GM23248 (cell line): ENCODE measurements around the gene TALDO1. TPM values are rescaled to one million over a fixed set of nuclear protein-coding genes. Genes with fewer than 3 reads are reported as not detected.

Experiments used
- DNase-seq: peaks from one replicate; pipeline ENCODE4 v3.0.0-alpha.2; 2015
- H2AFZ ChIP-seq: fragments of 200-600 bp; sonication (generic); 2 replicates; pipeline ENCODE4 v1.6.1; 2016; ENCODE audit warnings: antibody characterized with exemption
- H3F3A ChIP-seq: fragments of 200-600 bp; sonication (generic); 2 replicates; pipeline ENCODE4 v1.6.1; 2016; ENCODE audit warnings: mild to moderate bottlenecking, antibody characterized with exemption, mixed run types; ENCODE audit not compliant: insufficient read depth
- H3K27ac ChIP-seq: fragments of 200-600 bp; sonication (generic); 2 replicates; pipeline ENCODE4 v1.5.1; 2016; ENCODE audit warnings: mild to moderate bottlenecking
- H3K27me3 ChIP-seq: fragments of 200-600 bp; sonication (generic); replicated peaks from 2 replicates; pipeline ENCODE4 v1.6.1; 2016; ENCODE audit warnings: mild to moderate bottlenecking; ENCODE audit not compliant: insufficient read depth
- H3K36me3 ChIP-seq: fragments of 200-600 bp; sonication (generic); 2 replicates; pipeline ENCODE4 v1.6.1; 2016; ENCODE audit warnings: low read depth, mild to moderate bottlenecking
- H3K4me1 ChIP-seq: fragments of 200-600 bp; sonication (generic); 2 replicates; pipeline ENCODE4 v1.6.1; 2016; ENCODE audit warnings: mild to moderate bottlenecking; ENCODE audit not compliant: insufficient read depth
- H3K4me2 ChIP-seq: fragments of 200-600 bp; sonication (generic); one replicate; pipeline ENCODE4 v1.6.1; 2016; ENCODE audit warnings: mild to moderate bottlenecking; ENCODE audit not compliant: unreplicated experiment
- H3K4me3 ChIP-seq: fragments of 200-600 bp; sonication (generic); 2 replicates; pipeline ENCODE4 v1.5.1; 2016; ENCODE audit warnings: mild to moderate bottlenecking
- H3K79me2 ChIP-seq: fragments of 200-600 bp; sonication (generic); 2 replicates; pipeline ENCODE4 v1.6.1; 2016; ENCODE audit warnings: mild to moderate bottlenecking; ENCODE audit not compliant: insufficient read depth
- H3K9ac ChIP-seq: fragments of 200-600 bp; sonication (generic); 2 replicates; pipeline ENCODE4 v1.6.1; 2016; ENCODE audit warnings: mild to moderate bottlenecking
- H3K9me2 ChIP-seq: fragments of 200-600 bp; sonication (generic); 2 replicates; pipeline ENCODE4 v1.6.1; 2016; ENCODE audit warnings: mixed run types, mild to moderate bottlenecking, moderate library complexity; ENCODE audit not compliant: insufficient read depth
- H3K9me3 ChIP-seq: fragments of 200-600 bp; sonication (generic); one replicate; pipeline ENCODE4 v1.6.1; 2017; ENCODE audit warnings: low read depth
- H4K20me1 ChIP-seq: fragments of 200-600 bp; sonication (generic); 2 replicates; pipeline ENCODE4 v1.6.0; 2016; ENCODE audit not compliant: insufficient read depth
- EZH2 ChIP-seq: fragments of 200-600 bp; sonication (generic); IDR thresholded peaks from 2 replicates; pipeline ENCODE4 v1.6.1; 2018; ENCODE audit warnings: antibody characterized with exemption, mild to moderate bottlenecking; ENCODE audit not compliant: insufficient read depth, poor library complexity, severe bottlenecking
- EZH2phosphoT487 ChIP-seq: fragments of 200-600 bp; sonication (generic); IDR thresholded peaks from 2 replicates; pipeline ENCODE4 v1.6.1; 2018; ENCODE audit warnings: antibody characterized with exemption, moderate library complexity, mild to moderate bottlenecking, low read depth; ENCODE audit not compliant: insufficient read depth
- WGBS, 2 experiments: methylation state at CpG; one replicate each; pipeline ENCODE4 v1.1.6; 2015 to 2017; ENCODE audit warnings: low lambda C conversion rate in 2 of 2, low coverage in 1 of 2; ENCODE audit errors: missing lambda C conversion rate in 2 of 2; 5-methylcytosine and 5-hydroxymethylcytosine counted together
- in situ Hi-C: fragments of 300-500 bp; cut with MboI; formaldehyde crosslinking; loops from 2 replicates; pipeline ENCODE4 v1.15.0; 2020
- polyA plus RNA-seq: library from polyadenylated mRNA; unstranded; fragments of >200 nt; fragmentation: Nextera tagmentation; extraction: Ambion mirVana; gene quantifications from 2 replicates; pipeline ENCODE4 v1.2.1, GENCODE V29; 2016
- total RNA-seq: library from RNA; depleted of rRNA; stranded (reverse); fragments of >200 nt; shearing (Covaris generic); gene quantifications from 2 replicates; pipeline ENCODE4 v1.2.3, GENCODE V29; 2014

The TALDO1 gene
- total and polyA plus RNA-seq, 2 experiments from 2014 or later, result 216 to 313 TPM

GRCh38 chr11:809287-810039 lies 62.2 kb downstream of the TALDO1 start, which contains the start of gene RPLP2:
Gene RPLP2 (plus strand): TSS chr11:809967. CDS start chr11:810235, 268 bp downstream.
- 1 to 2% methylated on average over 52 to 81 of the region's 81 CpGs for WGBS, 2 experiments
- Histone ChIP-seq H3K9me2 (no peaks in the 10 kb centered on the region), H3K4me3 (peak within 1 kb of the TSS; percentile 86), H3K36me3 (peaks cover 19% of the 10 kb centered on the region), H4K20me1 (no peaks in the 10 kb centered on the region; the same call in 1 of the 2 replicates), H3K9ac (peak within 1 kb of the TSS; percentile 95), H3K79me2 (peaks cover 63% of the 10 kb centered on the region), H2AFZ (peak within 1 kb of the TSS; percentile 76), H3K27me3 (no peaks in the 10 kb centered on the region), H3K4me2 (peak within 1 kb of the TSS; percentile 94), H3K9me3 (no peaks in the 10 kb centered on the region), H3F3A (peaks cover 34% of the 10 kb centered on the region), H3K27ac (peak within 1 kb of the TSS; percentile 98), H3K4me1 (peaks cover 20% of the 10 kb centered on the region)
- DNase-seq, result peak; percentile 99
- TF ChIP-seq EZH2, result no peak
- no peak for TF ChIP-seq EZH2phosphoT487
- in situ Hi-C loops, result no loop called here

- Histone ChIP-seq H3K4me3 (peak overlapping the region; percentile 86), H3K9me3 (no peaks in the 10 kb centered on the region), H3K9ac (peak overlapping the region; percentile 95), H3K4me1 (peaks cover 20% of the 10 kb centered on the region), H3K4me2 (peak overlapping the region; percentile 94), H2AFZ (no peak overlapping the region), H3K9me2 (no peaks in the 10 kb centered on the region), H3K27ac (peak overlapping the region; percentile 98), H3K27me3 (no peaks in the 10 kb centered on the region), H3K79me2 (peaks cover 63% of the 10 kb centered on the region), H3F3A (peaks cover 34% of the 10 kb centered on the region), H4K20me1 (no peaks in the 10 kb centered on the region; the same call in 1 of the 2 replicates), H3K36me3 (peaks cover 19% of the 10 kb centered on the region)
- no peak for DNase-seq
- 1 to 2% methylated on average over 31 to 55 of the region's 55 CpGs for WGBS, 2 experiments
- in situ Hi-C loops, result no loop called here
- TF ChIP-seq EZH2 (no peak), EZH2phosphoT487 (no peak)
Observed at GRCh38 chr11:810040-810567, 62.8 kb downstream of the TALDO1 start.

GRCh38 chr11:811446-812245 lies 64.4 kb downstream of the TALDO1 start:
- WGBS, 2 experiments, result 69 to 70% methylated on average over 14 of the region's 14 CpGs
- TF ChIP-seq EZH2phosphoT487, result no peak
- TF ChIP-seq EZH2, result no peak
- H4K20me1 ChIP-seq, result no peaks in the 10 kb centered on the region; the same call in 1 of the 2 replicates
- peak overlapping the region; percentile 32; the same call in 1 of the 2 replicates for H3K27ac ChIP-seq
- no peaks in the 10 kb centered on the region for H3K9me2 ChIP-seq
- H3F3A ChIP-seq, result peaks cover 34% of the 10 kb centered on the region
- peak; percentile 57 for DNase-seq
- peaks cover 19% of the 10 kb centered on the region for H3K36me3 ChIP-seq
- no peak overlapping the region for H2AFZ ChIP-seq
- peak overlapping the region; percentile 94 for H3K4me2 ChIP-seq
- H3K79me2 ChIP-seq, result peaks cover 63% of the 10 kb centered on the region
- in situ Hi-C loops, result no loop called here
- H3K9me3 ChIP-seq, result no peaks in the 10 kb centered on the region
- peak overlapping the region; percentile 95 for H3K9ac ChIP-seq
- H3K4me3 ChIP-seq, result peak overlapping the region; percentile 86
- no peaks in the 10 kb centered on the region for H3K27me3 ChIP-seq
- peaks cover 20% of the 10 kb centered on the region for H3K4me1 ChIP-seq

GRCh38 chr11:812390-812789 lies 65.1 kb downstream of the TALDO1 start:
- no peaks in the 10 kb centered on the region; the same call in 1 of the 2 replicates for H4K20me1 ChIP-seq
- TF ChIP-seq EZH2phosphoT487 (no peak), EZH2 (no peak)
- H3K4me3 ChIP-seq, result no peak overlapping the region
- H3K4me2 ChIP-seq, result no peak overlapping the region
- no peak overlapping the region for H3K27ac ChIP-seq
- no peaks in the 10 kb centered on the region for H3K27me3 ChIP-seq
- H3F3A ChIP-seq, result peaks cover 34% of the 10 kb centered on the region
- peaks cover 19% of the 10 kb centered on the region for H3K36me3 ChIP-seq
- no peaks in the 10 kb centered on the region for H3K9me3 ChIP-seq
- WGBS, 2 experiments, result 79 to 84% methylated on average over 3 of the region's 3 CpGs
- H3K9ac ChIP-seq, result peak overlapping the region; percentile 95; the same call in 1 of the 2 replicates
- no peaks in the 10 kb centered on the region for H3K9me2 ChIP-seq
- no peak for DNase-seq
- peaks cover 20% of the 10 kb centered on the region for H3K4me1 ChIP-seq
- in situ Hi-C loops, result no loop called here
- H3K79me2 ChIP-seq, result peaks cover 55% of the 10 kb centered on the region
- no peak overlapping the region for H2AFZ ChIP-seq
